Cardiac muscle cell (in vitro differentiated cells and primary cell): ENCODE results near the gene SRPK1. TPM values are rescaled to one million over a fixed set of nuclear protein-coding genes. Genes with fewer than 3 reads are reported as not detected.

ENCODE experiments used
- DNase-seq, 2 donors: peaks; one replicate each; pipeline versions ENCODE4 v3.0.0 to v3.0.0-alpha.2; 2010 to 2017; ENCODE audit warnings: low read depth in 1 of 2, low spot score in 1 of 2
- H3K27ac ChIP-seq: fragments of 200-600 bp; sonication (generic); 2 replicates; pipeline ENCODE4 v1.5.1; 2016
- H3K27me3 ChIP-seq: fragments of 200-600 bp; sonication (generic); 2 replicates; pipeline ENCODE4 v1.6.0; 2016; ENCODE audit warnings: control low read depth
- H3K36me3 ChIP-seq: fragments of 200-600 bp; sonication (generic); 2 replicates; pipeline ENCODE4 v1.5.1; 2016; ENCODE audit warnings: control low read depth
- H3K4me1 ChIP-seq: fragments of 200-600 bp; sonication (generic); 2 replicates; pipeline ENCODE4 v1.8.1; 2017; ENCODE audit warnings: low read depth, mild to moderate bottlenecking, mixed run types
- H3K4me3 ChIP-seq: fragments of 200-600 bp; sonication (generic); 2 replicates; pipeline ENCODE4 v1.5.1; 2016; ENCODE audit warnings: mild to moderate bottlenecking
- H3K9me3 ChIP-seq: fragments of 200-600 bp; sonication (generic); 2 replicates; pipeline ENCODE4 v1.5.1; 2017; ENCODE audit warnings: low read depth, mild to moderate bottlenecking, control low read depth
- CTCF ChIP-seq: IDR thresholded peaks from 2 replicates; pipeline ENCODE4 v1.5.1; 2012; ENCODE audit warnings: low read depth, mild to moderate bottlenecking, low read length
- polyA plus RNA-seq: library from polyadenylated mRNA; unstranded; fragments of >200 nt; fragmentation: Nextera tagmentation; extraction: Ambion mirVana; gene quantifications from 2 replicates; pipeline ENCODE4 v1.2.1, GENCODE V29; 2016
- total RNA-seq: library from RNA; depleted of rRNA; stranded (reverse); fragments of >200 nt; gene quantifications from 2 replicates; pipeline ENCODE4 v1.2.3, GENCODE V29; 2016

The SRPK1 gene
- total and polyA plus RNA-seq, 2 experiments from 2014 or later: 37.6 to 52.0 TPM

DNA sequence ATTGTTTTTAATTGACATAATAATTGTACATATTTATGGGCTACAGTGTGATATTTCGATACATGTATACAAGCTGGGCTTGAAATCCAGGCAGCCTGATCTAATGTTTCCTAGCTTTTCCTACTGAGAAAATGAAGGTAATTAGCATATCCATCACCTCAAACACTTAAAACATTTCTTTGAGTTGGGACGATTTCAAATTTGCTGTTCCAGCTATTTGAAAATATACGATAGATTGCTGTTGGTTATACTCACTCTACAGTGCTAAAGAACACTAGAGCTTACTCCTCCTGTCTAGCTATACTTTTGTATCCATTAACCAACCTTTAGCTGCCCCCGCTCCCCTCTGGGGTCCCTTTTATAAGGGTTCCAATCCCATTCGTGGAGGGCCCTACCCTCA is 111.1 kb downstream of the SRPK1 start:
- Histone ChIP-seq H3K9me3 (no peaks in the 10 kb centered on the region), H3K36me3 (no peaks in the 10 kb centered on the region), H3K4me3 (no peak overlapping the region), H3K27ac (no peak overlapping the region), H3K27me3 (no peaks in the 10 kb centered on the region), H3K4me1 (no peaks in the 10 kb centered on the region)
- no peak for DNase-seq
- no peak for TF ChIP-seq CTCF

DNA sequence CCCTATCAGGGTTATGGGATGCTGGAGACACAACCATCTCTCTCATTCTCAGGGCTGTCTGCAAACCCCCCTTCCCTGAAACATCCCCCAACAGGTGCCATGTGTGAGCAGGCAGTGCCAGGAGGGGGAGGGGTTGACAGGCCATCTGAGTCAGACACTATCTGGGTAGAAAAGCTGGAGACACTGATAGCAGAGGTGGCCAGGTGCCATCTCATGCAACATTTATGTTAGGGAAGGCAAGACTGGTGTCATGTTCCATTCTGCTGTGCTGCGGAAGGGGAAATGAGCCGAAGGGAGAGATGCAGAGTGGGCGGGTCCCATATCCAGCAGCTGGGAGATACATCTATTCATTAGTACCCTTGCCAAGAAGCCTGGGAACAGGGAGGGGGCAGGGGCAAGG is 112.2 kb downstream of the SRPK1 start:
- Histone ChIP-seq H3K9me3 (no peaks in the 10 kb centered on the region), H3K27ac (no peak overlapping the region), H3K4me1 (no peaks in the 10 kb centered on the region), H3K36me3 (no peaks in the 10 kb centered on the region), H3K4me3 (no peak overlapping the region), H3K27me3 (no peaks in the 10 kb centered on the region)
- peak in 1 of 2 donors; percentile 15 for DNase-seq
- TF ChIP-seq CTCF: no peak

DNA sequence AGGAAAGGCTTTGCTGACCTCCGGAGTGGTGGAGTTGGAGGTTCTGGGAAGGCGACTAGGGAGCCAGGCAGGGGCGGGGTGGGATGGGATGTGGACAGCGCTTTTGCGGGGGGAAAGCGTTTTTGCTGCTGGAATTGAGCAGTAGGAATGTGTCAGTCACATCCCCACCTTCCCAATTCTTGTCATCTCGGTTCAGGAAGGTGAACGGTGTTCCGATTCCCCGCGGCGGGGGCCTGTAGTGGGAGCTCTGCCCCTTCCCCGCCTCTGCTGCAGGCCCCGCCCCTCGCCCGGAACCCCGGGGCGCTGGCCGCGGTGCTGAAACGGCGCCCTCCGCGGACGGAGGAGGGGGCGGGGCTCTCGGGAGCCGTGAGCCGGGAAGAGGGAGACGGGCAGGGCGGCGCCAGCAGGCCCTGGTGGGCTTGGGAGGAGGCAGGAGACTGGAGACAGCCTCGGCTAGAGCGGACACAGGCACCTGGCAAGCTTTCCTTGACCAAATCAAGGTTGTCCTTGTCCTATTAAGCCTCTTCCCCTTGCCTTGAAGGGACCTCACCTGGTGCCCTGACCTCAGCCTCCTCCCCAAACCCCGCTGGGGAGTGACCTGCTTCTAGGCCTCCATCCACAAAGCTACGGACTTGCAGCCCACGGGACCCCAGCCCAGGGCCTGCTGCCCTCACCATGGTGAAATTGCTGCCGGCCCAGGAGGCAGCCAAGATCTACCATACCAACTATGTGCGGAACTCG is 115.7 kb downstream of the SRPK1 start, which contains the start of gene LHFPL5:
Gene LHFPL5, plus strand, starts transcription at position 357 of the 741 bp plus-strand sequence. Its CDS starts 319 bp downstream, at position 676.
- no peaks in the 10 kb centered on the region for H3K36me3 ChIP-seq
- H3K27me3 ChIP-seq: no peaks in the 10 kb centered on the region
- peak; percentile 46 to 87 for DNase-seq
- no peaks in the 10 kb centered on the region for H3K9me3 ChIP-seq
- no peaks in the 10 kb centered on the region for H3K4me1 ChIP-seq
- peak within 1 kb of the TSS; percentile 33 for H3K4me3 ChIP-seq
- no peak within 1 kb of the TSS for H3K27ac ChIP-seq
- no peak for TF ChIP-seq CTCF

GRCh38 chr6:35801148-35801547 is 119.8 kb downstream of the SRPK1 start:
- Histone ChIP-seq H3K4me3 (no peak overlapping the region), H3K4me1 (no peaks in the 10 kb centered on the region), H3K27ac (no peak overlapping the region), H3K36me3 (no peaks in the 10 kb centered on the region), H3K27me3 (no peaks in the 10 kb centered on the region), H3K9me3 (no peaks in the 10 kb centered on the region)
- TF ChIP-seq CTCF: no peak
- DNase-seq: no peak

DNA sequence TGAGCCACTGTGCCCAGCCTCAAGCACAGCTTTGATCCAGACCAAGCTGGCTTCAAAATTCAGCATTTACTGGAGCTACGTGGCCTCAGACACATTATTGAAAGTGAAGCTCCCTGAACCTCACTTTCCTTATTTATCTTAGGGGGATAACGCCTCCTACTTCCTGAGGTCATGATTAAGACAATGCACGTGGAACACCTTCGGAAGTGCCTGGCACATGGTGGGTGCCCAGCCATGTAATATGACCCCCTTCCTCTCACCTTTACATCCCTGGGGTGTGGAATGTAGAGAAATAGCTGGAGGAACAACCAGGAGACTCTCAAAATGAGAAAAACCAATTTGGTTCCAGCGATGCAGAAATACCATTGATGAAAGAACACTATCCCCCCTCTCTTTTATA is 122.2 kb downstream of the SRPK1 start:
- no peak for DNase-seq
- no peaks in the 10 kb centered on the region for H3K9me3 ChIP-seq
- no peak overlapping the region for H3K4me3 ChIP-seq
- no peaks in the 10 kb centered on the region for H3K27me3 ChIP-seq
- H3K27ac ChIP-seq: no peak overlapping the region
- no peaks in the 10 kb centered on the region for H3K4me1 ChIP-seq
- TF ChIP-seq CTCF: no peak
- H3K36me3 ChIP-seq: no peaks in the 10 kb centered on the region
